Brain microvascular endothelial cell (primary cell): ENCODE data around the gene FPGS.

Experiments used
- DNase-seq: peaks from one replicate; pipeline ENCODE4 v3.0.0-alpha.2; 2020
- H3K27ac ChIP-seq: fragments of 250-450 bp; sonication (Bioruptor Pico); 2 replicates; pipeline ENCODE4 v1.5.1; 2020; ENCODE audit warnings: mild to moderate bottlenecking, moderate library complexity
- H3K27me3 ChIP-seq: fragments of 250-450 bp; sonication (Bioruptor Pico); replicated peaks from 2 replicates; pipeline ENCODE4 v1.5.1; 2020; ENCODE audit warnings: mild to moderate bottlenecking
- H3K36me3 ChIP-seq: fragments of 250-450 bp; sonication (Bioruptor Pico); replicated peaks from 2 replicates; pipeline ENCODE4 v1.5.1; 2020; ENCODE audit warnings: mild to moderate bottlenecking
- H3K4me3 ChIP-seq: 2 replicates; pipeline ENCODE4 v1.5.1; 2011; ENCODE audit warnings: low read depth, mild to moderate bottlenecking, control low read depth, low read length, moderate library complexity
- in situ Hi-C: cut with HindIII; loops from 2 replicates; pipeline ENCODE4 v1.10.0; 2017; ENCODE audit warnings: low sequenced_read_pairs, low pct_ligation_motif_present
- TF ChIP-seq, protein P1 (sequence below): IDR thresholded peaks from 2 replicates; pipeline ENCODE4 v1.5.1; 2011; ENCODE audit warnings: low read depth, mild to moderate bottlenecking, moderate library complexity, low read length, control low read depth, inconsistent platforms; ENCODE audit errors: missing control alignments

Gene FPGS

DNA sequence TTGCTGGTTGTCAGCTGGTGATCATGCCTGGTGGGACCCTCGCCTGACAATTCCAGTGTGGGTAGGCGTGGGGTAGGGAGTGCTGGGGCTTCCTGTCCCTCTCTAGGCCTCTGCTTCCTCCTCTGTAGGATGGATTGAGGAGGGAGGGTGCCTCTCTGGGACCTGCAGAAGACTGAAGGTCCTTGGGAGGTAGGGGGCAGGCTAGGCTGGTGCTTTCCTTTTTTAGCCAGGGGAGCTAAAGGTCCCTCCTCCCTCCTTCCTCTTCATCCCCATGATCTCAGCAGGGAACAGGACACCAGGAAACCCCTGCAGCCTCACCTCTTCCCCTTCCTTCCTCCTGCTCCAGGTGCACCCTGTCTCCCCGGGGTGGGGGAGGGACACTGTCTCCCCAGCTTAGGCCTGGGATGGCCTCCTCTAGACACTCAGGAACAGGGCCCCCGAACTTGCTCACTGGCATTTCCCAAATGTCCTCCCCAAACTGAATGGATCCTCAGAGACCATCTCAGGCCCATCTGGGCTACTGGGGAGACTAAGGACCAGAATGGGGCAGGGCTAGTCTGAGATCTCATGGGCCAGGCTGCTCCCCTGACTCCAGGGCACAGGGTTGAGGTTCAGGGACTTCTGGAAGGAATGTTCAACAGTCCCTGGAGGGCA, 32.6 kb upstream of the FPGS start:
- in situ Hi-C loops = loop anchor here (25.0 kb wide), 1 partner anchor 92 kb away; the partner anchor contains the start of gene ENG
- Histone ChIP-seq H3K27ac (no peak overlapping the region), H3K4me3 (no peak overlapping the region)

DNA sequence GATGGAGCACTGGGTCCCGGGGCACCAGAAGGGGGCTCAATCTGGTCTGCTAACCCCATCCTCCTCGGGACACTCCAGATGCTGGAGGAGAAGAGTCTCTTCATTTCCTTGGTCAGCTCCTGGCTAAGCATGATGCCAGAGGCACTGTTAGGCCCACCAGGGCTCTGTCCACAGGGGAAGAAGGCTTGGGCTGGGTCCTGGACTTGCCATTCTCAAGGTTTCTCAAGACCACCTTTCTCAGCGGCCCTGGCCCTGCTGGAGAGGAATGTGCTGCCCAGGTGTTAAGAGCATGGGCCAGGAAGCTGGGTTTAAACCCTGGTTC, 32.1 kb upstream of the FPGS start:
- H3K27me3 ChIP-seq = no peaks in the 10 kb centered on the region
- H3K27ac ChIP-seq = no peak overlapping the region
- H3K36me3 ChIP-seq = no peaks in the 10 kb centered on the region
- TF ChIP-seq, protein P1, sequence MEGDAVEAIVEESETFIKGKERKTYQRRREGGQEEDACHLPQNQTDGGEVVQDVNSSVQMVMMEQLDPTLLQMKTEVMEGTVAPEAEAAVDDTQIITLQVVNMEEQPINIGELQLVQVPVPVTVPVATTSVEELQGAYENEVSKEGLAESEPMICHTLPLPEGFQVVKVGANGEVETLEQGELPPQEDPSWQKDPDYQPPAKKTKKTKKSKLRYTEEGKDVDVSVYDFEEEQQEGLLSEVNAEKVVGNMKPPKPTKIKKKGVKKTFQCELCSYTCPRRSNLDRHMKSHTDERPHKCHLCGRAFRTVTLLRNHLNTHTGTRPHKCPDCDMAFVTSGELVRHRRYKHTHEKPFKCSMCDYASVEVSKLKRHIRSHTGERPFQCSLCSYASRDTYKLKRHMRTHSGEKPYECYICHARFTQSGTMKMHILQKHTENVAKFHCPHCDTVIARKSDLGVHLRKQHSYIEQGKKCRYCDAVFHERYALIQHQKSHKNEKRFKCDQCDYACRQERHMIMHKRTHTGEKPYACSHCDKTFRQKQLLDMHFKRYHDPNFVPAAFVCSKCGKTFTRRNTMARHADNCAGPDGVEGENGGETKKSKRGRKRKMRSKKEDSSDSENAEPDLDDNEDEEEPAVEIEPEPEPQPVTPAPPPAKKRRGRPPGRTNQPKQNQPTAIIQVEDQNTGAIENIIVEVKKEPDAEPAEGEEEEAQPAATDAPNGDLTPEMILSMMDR = no peak
- in situ Hi-C loops = loop anchor here (25.0 kb wide), 1 partner anchor 92 kb away; the partner anchor contains the start of gene ENG
- DNase-seq = no peak
- peak overlapping the region; percentile 56 for H3K4me3 ChIP-seq

More for the DNA sequence above, 32.6 kb upstream of the FPGS start:
- no peak for DNase-seq
- Histone ChIP-seq H3K36me3 (no peaks in the 10 kb centered on the region), H3K27me3 (no peaks in the 10 kb centered on the region)
- TF ChIP-seq, protein P1 = no peak

DNA sequence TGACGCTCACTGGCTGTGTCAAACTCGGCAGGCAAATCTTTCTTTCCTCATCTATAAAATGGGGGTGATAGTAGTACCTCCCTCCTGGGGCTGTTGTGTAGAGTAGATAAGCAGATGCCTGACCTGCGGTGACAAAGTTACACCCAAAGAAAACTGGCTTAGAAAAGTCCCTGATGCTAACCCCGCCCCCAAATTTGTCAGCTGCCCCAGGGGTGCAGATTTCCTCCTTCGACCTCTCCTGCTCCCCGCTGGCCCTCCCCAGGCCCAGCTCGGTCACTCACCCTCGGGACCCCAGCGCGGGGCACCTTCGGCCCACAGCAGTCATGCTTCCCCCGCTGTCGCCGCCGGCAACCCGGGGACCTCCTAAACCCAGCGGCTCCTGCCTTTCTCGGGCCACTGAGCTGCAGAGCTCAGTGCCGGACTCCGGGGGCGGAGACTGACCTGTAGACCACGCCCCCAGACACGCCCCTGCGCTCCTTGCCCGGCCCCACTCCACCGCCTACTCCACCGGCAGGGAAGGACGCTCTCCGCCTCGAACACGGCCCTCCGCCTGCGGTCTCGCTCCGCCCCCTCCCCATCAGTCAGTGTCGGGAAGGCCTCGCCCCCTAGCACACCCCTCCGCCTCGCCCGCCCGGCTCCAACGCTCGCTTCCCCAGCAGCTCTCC, 31.6 kb upstream of the FPGS start:
- no peaks in the 10 kb centered on the region for H3K36me3 ChIP-seq
- no peaks in the 10 kb centered on the region for H3K27me3 ChIP-seq
- in situ Hi-C loops = loop anchor here (25.0 kb wide), 1 partner anchor 91 kb away; the partner anchor contains the start of gene ENG
- TF ChIP-seq, protein P1 = no peak
- DNase-seq = peak; percentile 97
- peak overlapping the region; percentile 56 for H3K4me3 ChIP-seq
- H3K27ac ChIP-seq = no peak overlapping the region

DNA sequence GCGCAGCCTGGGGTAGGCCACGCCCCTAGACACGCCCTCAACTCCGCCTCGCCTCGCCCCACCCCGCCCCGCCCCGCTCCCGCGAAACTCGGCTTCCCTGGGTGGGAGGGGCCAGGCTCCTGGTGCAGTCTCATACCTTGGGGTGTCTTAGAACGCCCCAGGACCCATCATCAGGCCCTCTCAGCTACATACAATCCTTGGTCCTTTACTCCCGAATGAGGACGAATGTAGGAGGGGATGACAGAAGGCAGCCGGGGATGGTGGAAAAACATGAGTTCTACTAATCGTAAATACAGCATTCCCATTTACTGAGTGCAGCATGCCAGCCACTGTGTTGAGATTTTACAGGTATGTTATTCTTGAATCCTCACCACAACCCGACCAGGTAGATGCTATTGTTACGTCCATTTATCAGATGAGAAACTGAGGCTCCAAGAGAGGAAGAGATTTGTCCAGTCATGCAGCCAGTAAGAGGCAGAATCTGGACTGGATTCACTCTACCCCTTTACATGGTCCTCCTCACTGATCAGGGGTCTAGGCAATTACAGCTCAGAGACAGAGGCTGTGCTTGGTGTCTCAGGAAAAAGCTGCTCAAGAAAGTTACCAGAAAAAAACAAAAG, 31.0 kb upstream of the FPGS start:
- DNase-seq = no peak

DNA sequence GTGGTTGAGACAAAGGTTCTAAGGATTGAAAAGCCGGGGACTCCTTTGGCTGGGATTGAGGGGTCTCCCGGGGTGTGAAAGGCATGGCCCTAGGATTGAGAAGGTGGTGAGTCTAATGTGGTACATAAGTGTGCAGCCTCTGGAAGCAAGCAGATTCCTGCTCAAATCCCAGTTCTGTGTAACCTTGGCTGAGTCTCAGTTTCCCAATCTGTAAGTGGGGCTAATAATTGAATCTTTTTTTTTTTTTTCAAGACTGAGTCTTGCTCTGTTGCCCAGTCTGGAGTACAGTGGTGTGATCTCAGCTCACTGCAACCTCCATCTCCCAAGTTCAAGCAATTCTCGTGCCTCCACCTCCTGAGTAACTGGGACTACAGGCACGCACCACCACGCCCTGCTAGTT, 30.1 kb upstream of the FPGS start:
- TF ChIP-seq, protein P1 = no peak
- in situ Hi-C loops = loop anchor here (25.0 kb wide), 1 partner anchor 90 kb away; the partner anchor contains the start of gene ENG
- DNase-seq = no peak
- no peak overlapping the region for H3K4me3 ChIP-seq
- H3K27ac ChIP-seq = no peak overlapping the region
- H3K27me3 ChIP-seq = no peaks in the 10 kb centered on the region
- H3K36me3 ChIP-seq = no peaks in the 10 kb centered on the region

More for the DNA sequence above, 31.0 kb upstream of the FPGS start:
- Histone ChIP-seq H3K27me3 (no peaks in the 10 kb centered on the region), H3K27ac (no peak overlapping the region), H3K4me3 (peak overlapping the region; percentile 56), H3K36me3 (no peaks in the 10 kb centered on the region)
- in situ Hi-C loops = loop anchor here (25.0 kb wide), 1 partner anchor 91 kb away; the partner anchor contains the start of gene ENG
- TF ChIP-seq, protein P1 = no peak
